Renal cortical epithelial cell (primary cell): Measurements from ENCODE around the gene ABHD15. TPM values are rescaled to one million over a fixed set of nuclear protein-coding genes. Genes with fewer than 3 reads are reported as not detected.
"Not testable (repeated sequence)": the region's sequence is repeated elsewhere in the genome, so short reads cannot be mapped to it uniquely, and the experiment has no call there.

Experiments
- DNase-seq: peaks from one replicate; pipeline ENCODE4 v3.0.0-alpha.2; 2011; ENCODE audit warnings: low read depth
- total RNA-seq: library from RNA; depleted of rRNA; stranded (reverse); fragments of >200 nt; gene quantifications from 2 replicates; pipeline ENCODE4 v1.2.3, GENCODE V29; 2014

ABHD15 gene
- total RNA-seq, 1 donor from 2014 or later = 20.6 TPM

DNA sequence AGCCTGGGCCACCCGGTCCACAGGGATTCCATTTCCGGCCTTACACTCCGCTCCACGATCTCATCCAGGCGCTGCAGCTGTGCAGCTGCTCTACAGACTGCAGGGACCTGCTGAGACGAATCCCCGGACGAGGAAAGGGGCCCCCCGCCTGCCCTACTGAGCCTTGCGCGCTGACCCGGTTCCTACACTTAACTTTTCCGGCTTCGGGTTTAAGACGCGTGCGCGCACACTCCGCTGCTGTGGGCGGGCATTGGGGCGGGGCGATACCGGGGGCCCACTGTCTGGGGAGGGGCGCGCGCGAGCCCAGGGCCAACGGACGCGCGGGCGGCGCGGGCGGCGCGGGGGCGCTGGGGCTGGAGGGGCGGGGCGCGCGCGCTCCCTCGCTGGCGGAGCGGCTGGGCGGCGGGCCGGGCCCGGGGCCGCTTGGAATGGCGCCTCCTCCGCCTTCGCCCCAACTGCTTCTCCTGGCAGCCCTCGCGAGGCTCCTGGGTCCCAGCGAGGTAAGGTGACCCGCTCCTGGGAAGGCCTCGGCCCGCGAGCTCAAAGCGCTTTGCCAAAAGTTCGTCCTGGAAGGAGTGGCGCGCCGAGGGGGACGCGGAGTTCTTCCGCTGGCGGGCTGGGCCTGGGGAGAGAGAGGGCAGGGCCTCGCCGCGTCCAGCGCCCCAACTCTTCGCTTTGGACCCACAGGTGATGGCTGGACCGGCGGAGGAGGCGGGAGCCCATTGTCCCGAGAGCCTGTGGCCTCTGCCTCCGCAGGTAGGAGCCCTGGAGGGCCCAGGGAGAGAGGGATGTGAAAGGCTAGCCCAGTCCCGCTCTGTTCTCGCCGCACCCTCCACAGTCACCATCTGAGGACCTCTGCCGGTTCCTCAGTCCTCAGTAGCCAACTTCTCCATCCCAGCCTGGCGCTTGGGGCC, 1.8 kb upstream of the ABHD15 start, which contains the start of gene TP53I13:
TSS of gene TP53I13 (plus strand) at position 371 of the 914 bp plus-strand sequence. CDS start at position 429, 58 bp downstream.
- DNase-seq = no peak

DNA sequence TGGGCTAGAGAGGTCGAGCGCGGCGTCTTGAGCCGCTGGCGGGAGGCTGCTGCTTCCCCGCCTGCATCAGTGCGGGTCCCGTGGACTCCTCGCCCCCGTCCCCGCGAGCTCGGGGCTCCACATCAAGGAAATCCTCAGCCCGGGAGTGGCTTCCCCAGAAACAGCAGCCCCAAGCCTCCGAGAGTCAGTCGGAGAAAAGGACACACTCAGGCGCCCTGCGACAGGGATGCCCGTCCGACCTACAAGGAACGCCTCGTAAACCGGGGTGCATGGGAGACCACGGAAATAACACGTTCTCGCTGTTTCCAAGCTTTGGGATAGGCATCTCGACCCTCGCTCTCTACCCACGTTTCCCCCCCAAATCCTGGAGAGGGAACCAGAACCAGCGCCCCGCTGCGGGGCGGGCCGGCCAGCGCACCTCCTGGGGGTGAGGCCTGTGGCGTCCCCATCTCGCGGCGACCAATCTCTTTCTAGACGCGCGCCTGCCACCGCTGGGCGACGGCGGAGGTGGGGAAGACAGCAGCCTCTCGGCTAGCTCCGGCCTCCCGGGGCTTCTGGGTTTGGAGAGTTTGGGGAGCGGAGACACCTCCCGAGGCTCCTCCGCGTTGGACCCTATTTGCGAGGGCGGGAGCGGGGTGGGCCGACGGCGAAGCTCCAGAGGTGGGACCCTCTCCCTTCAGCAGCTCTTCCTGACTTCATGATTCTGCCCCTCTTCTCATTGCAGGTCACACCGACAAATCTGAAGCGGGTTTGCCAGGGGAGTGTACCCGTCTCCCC, 905 bp upstream of the ABHD15 start:
- no peak for DNase-seq

- no peak for DNase-seq
These were observed 392 bp upstream of the ABHD15 start for GRCh38 chr17:29567304-29567553.

DNA sequence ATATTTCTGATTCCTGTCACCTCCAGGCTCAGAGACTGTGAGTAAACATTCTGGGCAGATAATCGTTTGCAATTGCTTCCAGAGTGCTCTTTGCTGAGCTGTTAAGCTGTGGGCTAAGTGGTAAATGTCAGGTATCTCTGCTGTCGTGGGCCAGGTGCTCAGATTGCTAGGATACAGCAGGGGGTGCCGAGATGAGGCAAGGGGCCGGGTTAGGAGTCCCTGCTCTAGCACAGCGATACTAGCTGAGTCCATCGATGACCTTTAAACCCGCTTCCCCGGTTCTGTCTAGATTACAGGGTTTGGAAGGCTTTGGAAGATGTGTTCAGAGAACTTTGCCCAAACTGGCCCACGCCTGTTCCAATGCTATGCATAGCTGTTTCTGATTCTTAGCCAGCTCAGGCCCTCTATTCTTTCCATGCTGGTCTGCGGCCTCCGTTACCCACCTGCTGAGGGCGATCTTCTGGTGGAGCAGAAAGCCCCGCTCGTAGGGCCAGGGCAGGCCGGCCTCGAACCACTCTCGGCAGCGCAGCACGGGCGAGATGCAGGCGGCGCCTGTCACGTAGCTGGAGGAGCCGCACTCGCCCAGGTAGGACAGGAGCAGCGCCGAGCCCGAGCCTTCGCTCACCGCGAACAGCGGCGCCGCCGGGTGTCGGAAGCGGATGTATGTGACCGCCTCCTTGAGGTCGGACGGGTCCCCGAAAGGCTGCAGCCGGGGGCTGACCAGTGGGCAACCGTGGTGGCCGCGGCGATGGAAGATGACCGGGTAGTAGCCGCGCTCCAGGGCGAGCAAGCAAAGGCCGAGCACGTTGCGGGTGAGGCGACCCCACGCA, 979 bp downstream of the ABHD15 start:
- no peak for DNase-seq

- no peak for DNase-seq
These were observed 3.0 kb downstream of the ABHD15 start for GRCh38 chr17:29563816-29564215.

GRCh38 chr17:29562615-29563014, 4.2 kb downstream of the ABHD15 start:
- DNase-seq = no peak

GRCh38 chr17:29561554-29562517, 5.0 kb downstream of the ABHD15 start:
- no peak for DNase-seq

DNA sequence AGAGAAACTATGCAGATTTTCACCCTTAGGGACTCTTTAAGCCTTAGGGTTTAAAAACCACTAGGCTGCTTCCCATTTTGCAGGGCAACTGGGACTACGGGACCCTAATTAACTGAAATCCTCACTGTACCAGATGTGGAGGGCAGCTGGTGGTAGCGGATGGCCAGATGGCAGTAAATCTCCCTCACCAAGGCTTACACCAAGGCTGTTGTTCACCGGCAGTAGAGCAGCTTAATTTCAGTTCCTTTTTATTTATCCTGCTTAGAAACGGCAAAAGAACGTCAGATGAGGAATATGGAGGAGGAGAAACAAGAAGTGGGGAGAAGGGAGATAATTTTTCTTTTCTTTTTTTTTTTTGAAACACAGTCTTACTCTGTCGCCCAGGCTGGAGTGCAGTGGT, 6.5 kb downstream of the ABHD15 start:
- no peak for DNase-seq

GRCh38 chr17:29559640-29560039, 7.2 kb downstream of the ABHD15 start:
- DNase-seq = no peak

DNA sequence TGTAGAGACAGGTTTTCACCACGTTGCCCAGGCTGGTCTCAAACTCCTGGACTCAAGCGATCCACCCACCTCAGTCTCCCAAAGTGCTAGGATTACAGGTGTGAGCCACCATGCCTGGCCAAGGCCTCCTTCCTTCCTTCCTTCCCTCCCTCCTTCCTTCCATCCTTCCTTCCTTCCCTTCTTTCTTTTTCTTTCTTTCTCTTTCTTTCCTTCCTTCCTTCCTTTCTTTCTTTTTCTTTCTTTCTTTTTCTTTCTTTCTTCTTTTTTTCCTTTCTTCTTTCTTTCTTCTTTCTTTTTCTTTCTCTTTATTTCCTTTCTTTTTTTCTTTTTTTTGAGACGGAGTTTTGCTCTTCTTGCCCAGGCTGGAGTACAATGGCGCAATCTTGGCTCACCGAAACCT, 8.7 kb downstream of the ABHD15 start:
- DNase-seq = not testable (repeated sequence)

- no peak for DNase-seq
These were observed 9.1 kb downstream of the ABHD15 start for GRCh38 chr17:29557739-29558116.

- peak; percentile 44 for DNase-seq
These were observed 9.6 kb downstream of the ABHD15 start for GRCh38 chr17:29557085-29557738.

GRCh38 chr17:29555840-29556239, 11.0 kb downstream of the ABHD15 start:
- DNase-seq = peak; percentile 97

GRCh38 chr17:29549177-29549923, 17.5 kb downstream of the ABHD15 start:
- DNase-seq = peak; percentile 73

- DNase-seq = no peak
These were observed 20.0 kb downstream of the ABHD15 start for GRCh38 chr17:29546830-29547229.

DNA sequence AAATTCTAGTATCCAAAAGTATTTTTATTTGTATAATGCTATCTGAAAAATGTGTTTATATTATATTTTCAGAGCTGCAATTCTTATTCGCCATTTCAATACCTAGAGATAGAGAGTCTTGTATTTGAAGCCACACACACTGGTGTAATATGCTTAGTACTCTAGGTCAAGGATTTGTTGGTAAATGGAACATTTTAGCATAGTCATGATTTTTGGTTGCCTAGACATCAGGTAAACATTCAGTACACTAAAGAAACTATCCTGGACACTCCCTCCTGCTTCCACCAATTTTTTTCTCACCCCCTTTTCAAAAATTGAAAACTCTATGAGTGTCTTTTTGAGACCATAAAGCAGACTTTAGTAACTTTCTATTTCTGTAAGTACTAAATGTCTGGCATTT, 20.8 kb downstream of the ABHD15 start:
- peak; percentile 64 for DNase-seq

- DNase-seq = no peak
These were observed 22.8 kb downstream of the ABHD15 start for GRCh38 chr17:29544066-29544465.

GRCh38 chr17:29533976-29534375, 32.9 kb downstream of the ABHD15 start:
- no peak for DNase-seq

- DNase-seq = no peak
These were observed 40.5 kb downstream of the ABHD15 start for GRCh38 chr17:29526322-29526721.

DNA sequence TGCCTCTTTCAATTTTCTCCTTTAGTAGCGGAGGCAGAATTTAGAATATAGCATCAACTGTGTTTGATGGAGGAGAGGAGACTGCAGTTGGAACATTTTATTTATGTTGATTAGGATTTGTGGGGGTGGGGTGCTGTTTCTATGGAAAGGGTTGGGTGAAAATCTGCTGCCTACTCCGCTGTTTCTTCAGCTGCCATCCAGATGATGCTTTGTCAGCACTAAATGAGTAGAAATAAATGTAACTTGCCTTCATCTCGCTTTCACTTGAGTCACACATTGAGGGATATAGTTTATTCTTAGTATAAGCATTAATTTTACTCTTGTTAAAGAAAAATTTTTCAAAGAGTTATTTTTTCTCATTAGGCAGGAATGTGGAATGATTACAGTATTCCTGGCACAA, 42.1 kb downstream of the ABHD15 start:
- DNase-seq = no peak
